OCI-LY3 (cell line): Measurements from ENCODE around the gene COL26A1.

Experiments
- CTCF ChIP-seq: fragments of 200-600, 300-600 bp; sonication (generic); IDR thresholded peaks from 2 replicates; pipeline ENCODE4 v1.5.1; 2014; ENCODE audit warnings: antibody characterized with exemption, low read length, low read depth
- EZH2phosphoT487 ChIP-seq: fragments of 200-600 bp; shearing (Covaris generic); IDR thresholded peaks from 2 replicates; pipeline ENCODE4 v1.6.1; 2018; ENCODE audit warnings: antibody characterized with exemption, mixed run types, low read depth

DNA sequence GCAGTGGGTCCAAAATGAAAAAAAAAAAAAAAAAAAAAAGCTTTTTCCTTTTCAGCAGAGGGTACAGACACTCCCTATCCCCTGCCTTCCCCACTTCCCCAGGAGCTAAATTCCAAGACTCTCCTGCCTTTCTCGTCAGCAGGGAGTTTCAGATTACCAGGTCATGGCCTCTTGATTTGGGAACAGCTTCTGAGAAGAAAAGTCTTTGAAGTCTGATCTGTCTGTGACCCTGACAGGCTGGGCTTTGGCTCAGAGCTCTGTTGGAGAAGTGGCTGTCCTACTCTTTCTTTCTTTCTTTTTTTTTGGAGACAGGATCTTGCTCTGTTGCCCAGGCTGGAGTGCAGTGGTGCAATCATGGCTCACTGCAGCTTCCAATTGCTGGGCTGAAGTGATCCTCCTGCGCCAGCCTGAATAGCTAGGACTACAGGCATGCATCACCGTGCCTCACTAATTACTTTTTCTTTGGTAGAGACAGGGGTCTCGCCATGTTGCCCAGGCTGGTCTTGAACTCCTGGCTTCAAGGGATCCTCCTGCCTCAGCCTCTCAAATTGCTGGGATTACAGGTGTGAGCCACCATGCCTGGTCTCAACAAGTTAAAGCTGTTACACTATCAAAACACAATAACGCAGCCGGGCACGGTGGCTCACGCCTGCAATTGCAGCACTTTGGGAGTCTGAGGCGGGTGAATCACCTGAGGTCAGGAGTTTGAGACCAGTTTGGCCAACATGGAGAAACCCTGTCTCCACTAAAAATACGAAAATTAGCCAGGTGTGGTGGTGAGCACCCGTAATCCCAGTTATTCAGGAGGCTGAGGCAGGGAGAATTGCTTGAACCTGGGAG is 59.9 kb downstream of the COL26A1 start:
- no peak for TF ChIP-seq CTCF
- no peak for TF ChIP-seq EZH2phosphoT487
